GM18858 (cell line): ENCODE results near the gene KIAA1210.

ENCODE experiments used
- ATAC-seq: cut with Tn5 transposase; IDR thresholded peaks from one replicate; pipeline ENCODE4 v1.9.1; 2021; ENCODE audit not compliant: unreplicated experiment

The KIAA1210 gene

DNA sequence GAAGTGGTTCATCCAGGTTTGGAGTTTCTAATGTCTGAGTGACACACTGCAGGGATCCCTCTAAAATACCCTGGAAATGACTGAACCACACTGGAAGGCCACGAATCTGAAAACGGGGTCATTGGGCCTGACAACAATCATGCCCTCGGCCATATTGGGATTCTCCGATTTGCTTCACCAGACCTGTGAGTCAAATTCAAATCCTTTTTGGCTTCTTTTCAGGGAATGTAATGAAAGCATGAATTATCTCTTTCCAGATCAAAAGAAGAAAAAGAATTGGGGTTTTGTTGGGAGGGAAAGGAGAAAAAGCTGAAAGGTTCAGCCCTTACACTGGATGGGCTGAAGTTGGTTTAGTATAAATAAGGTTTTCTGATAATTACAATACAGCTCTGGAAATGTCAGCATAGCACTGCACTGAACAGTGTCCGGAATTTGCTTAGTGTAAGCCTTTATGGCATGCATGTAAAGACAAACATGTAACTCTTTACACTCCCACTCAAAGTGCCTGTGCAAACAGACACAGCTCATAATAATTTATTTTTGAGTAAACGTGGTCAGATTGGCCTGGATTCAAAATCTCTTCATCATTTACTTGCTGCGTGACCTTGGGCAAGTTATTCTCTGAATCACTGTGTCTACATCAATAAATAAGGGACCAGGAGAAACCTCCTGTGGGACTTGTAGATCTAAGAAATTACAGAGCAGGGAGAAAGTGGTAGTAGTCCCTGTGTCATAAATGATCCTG, 33.4 kb downstream of the KIAA1210 start:
- no peak for ATAC-seq

DNA sequence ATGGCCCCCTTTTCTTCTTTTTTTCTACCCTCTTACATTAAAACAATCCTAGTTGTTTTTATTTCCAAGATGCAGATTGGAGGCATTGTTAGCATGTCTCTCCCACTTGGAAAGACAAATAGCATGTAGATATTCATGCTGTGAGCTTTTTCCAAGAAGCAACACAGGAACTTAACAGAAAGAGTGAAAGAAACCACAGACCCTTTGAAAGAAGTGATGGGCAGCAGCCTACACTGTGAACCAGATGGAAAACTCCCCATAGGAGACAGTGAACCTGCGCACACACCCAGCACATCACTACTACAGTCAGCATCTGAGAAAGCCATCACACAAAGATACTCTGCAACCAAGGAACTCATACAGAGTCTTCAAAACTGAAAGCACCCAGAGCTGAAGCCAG, 37.0 kb downstream of the KIAA1210 start:
- no peak for ATAC-seq

DNA sequence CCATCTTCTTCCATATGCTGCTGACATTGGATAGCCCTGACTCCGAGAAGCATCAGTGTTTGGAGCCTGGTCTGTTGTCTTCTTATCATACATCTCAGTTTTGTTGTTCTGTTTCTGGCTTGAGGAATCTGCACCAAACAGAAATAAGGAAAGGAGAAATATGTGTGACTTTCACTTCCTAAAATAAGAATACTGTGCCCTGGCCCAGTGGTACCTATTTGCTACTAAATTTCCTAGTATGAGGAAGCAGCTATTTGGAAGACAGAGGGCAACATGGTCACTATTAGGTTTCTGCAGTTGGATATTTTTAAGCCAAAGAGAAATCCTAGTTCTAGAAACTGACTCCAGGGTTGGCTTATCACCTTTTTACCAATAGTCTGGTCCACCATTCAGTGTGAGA, 38.0 kb downstream of the KIAA1210 start:
- ATAC-seq: no peak

DNA sequence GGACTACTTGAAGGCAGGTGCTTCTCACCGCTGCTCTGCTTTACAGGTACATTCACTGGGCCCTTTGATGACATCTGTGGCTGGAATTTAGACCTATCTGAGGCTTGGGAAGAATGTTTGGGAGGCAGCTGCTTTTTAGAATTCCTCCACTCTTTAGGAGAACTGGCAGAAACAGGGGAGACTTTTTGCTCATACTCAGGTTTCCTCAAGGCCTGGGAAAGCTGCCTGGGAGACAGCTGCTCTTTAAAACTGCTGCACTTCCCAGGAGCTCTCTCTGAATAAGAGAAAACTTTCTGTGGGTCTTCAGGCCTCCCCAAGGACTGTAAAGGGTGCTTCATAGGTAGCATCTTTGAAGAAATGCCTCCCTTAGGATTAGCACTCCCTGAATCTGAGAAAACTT, 40.5 kb downstream of the KIAA1210 start:
- no peak for ATAC-seq

DNA sequence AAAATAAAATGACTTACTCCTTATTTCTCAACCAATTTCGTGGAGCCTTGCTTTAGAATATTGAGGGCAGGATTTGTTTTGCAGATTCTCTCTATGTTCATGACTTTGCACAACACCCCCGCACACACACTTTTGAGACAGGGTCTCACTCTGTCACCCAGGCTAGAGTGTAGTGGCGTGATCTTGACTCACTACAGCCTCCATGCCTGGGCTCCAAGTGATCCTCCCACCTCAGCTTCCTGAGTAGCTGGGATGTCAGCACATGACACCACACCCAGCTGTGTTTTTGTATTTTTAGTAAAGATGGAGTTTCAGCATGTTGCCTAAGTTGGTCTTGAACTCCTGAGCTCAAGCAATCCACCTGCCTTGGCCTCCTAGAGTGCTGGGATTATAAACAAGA, 42.8 kb downstream of the KIAA1210 start:
- no peak for ATAC-seq

DNA sequence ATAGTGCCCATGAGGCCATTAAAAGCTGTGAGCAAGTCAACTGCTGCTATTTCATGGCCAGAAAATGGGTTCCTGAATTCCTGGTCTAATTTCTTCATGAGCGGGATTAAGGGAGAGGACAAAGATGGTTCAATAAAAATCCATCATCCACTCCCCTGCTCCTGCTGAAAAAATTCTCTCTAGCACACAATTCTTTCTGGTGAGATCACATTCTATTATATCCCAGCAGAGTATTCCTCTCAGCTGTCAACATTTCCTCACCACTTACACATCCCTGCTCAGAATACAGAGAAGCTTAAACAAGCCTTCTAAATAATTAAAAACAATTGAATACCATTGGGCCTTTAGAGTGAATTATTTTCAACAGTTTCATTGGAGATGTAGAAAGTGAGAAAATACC, 45.3 kb downstream of the KIAA1210 start:
- ATAC-seq: no peak

DNA sequence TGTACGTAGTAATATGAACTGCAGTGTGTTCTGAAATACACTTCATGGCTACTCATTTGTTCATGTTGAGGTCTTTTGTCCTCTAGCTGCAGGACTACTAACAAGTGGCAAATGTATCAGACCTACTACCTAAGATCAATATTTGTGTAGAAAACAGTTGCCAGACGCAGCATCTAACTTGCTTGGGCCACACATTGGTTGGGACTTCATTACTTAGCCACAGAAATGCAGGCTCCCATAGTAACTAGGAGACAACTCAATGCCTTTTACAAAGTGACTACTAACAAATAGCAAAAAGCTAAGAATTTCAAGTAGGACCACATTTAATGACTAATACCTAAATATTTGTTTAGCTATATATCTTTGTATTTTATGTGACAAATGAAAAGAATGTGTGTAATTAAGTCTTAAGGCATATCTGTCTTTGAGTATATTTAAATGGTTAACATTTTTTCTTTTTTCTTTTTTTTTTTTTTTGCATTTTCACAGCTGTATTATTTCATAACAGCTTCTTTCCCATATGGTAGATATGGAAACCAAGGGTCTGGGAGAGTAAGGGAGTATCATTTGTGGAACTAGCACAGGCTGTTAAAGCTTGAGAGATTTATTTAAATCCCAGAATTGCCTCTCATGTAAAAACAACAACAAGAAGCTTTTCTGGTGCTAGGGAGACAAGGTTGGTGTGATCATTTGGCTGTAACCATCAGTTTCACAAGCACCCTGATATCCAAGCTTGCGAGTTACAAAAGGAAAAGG, 52.2 kb downstream of the KIAA1210 start:
- no peak for ATAC-seq

DNA sequence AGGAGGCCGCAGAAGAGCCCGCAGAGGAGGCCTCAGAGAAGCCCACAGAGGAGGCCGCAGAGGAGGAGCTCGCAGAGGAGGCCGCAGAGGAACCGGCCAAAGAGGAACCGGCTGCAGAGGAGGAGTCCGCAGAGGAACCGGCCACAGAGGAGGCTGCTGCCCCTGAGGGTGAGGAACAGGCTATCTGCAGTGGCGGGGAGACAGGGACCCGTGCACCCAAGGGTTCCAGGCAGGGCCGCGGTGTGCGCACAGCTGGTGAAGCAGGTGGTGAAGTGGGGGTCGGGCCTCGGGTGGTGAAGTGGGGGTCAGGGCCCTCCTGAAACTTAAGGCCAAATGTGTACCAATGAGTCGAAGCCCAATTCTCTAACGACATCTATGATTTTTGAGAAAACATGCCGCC, 53.7 kb downstream of the KIAA1210 start:
- ATAC-seq: no peak

DNA sequence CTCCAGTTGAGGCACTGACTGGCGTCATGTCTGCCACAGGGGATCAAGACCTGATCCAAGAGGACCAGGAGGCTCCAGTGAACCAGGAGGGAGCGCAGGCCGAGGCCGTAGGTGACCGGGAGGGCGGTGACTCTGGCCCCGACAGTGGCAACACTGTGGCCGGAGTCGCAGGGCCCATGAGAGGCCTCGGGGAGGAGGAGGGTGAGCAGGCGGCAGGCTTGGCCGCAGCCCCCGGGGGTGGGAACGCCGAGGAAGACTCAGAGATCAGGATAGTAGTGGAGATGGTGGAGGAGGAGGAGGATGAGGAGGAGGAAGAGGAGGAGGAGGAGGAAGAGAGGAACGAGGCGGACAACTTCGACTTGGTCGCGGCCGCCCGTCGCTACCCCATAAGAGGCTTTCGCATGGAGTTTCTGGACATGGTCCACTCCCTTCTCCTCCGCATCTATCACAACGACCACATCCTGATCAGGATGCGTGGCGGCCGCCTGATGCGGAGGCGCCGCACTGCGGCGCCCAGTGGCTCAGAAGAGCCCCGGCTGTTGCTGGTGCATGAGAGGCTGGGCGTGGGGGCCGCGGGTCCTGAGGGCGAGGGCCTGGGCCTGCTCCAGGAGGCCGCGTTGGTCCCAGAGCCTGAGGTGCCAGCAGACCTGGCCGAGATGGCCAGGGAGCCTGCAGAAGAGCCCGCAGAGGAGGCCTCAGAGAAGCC, 54.3 kb downstream of the KIAA1210 start:
- no peak for ATAC-seq

DNA sequence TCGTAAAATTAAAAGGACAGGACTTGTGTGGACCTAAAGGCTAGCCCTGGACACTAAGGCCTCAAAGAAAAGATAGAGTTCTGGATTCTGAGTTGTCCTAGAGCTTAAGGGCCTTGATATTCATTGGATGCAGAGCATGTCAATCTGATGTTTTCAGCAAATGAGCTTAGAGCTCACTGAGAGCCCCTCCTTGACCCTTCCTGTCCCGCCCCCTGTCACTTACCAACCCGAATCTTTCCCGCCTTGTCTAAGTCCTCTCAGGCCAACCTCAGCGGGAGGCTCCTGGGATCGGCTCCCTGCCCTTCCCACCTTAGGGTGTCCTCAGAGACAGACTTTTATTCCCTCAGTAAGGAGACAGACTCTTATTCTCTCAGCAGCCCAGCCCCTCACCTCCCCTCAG, 54.9 kb downstream of the KIAA1210 start, which contains the start of gene CT47C1:
CT47C1 (plus strand) TSS at position 250 of the 400 bp plus-strand sequence. CDS start 233 bp downstream, outside the sequence.
- no peak for ATAC-seq

DNA sequence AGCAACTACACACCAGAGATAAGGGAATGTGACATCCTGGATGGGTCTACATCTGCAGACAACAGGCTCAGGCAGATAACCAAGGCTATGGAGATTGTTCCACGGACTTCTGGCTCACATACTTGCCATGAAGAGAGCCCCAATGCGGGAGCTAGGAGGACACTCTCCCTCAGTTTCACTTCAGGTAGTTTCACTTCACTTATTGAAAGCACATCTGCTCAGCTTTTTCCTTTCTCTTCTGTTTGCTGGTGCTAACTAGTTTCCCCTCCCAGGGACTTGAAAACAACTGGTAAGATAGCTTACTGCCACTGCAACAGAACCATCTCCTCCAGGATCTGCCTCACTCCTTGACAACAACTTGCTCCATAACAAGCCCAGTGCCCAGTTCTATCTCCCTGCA, 56.2 kb downstream of the KIAA1210 start:
- ATAC-seq: no peak

DNA sequence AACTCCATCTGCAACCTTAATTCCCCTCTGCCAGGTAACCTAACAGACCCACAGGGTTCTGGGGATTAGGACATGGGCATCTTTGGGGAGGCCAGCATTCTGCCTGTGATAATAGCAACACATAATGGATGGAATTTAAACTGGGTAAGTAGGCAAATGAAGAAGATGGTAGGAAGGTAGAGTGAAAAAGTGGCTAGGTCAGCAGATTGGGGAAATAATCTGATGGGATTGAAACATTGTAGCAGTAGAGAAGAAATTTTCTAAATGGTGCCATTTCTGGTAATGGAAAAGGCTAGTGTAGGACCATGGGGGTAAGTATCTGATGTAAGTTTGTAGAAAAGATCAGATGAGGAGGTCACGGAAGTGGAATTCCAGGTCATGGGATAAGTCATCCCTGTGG, 57.9 kb downstream of the KIAA1210 start:
- ATAC-seq: no peak

DNA sequence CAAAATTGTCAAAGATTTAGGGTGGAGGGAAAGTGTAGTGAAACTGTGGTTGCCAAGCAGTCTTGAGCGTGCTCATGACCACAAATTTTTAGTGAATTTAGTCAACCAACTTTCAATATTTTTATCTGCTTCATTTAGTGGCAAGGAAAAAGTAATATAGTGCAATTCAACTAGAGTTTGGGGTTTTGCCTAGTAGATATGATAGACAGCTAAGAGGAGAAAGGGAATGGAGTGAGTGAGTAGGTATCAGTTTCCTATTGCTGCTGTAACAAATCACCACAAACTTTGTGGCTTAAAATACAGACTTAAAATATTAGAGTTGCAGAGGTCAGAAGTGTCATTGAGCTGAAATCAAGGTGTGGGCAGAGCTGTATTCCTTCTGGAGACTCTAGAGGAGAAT, 58.5 kb downstream of the KIAA1210 start:
- no peak for ATAC-seq

DNA sequence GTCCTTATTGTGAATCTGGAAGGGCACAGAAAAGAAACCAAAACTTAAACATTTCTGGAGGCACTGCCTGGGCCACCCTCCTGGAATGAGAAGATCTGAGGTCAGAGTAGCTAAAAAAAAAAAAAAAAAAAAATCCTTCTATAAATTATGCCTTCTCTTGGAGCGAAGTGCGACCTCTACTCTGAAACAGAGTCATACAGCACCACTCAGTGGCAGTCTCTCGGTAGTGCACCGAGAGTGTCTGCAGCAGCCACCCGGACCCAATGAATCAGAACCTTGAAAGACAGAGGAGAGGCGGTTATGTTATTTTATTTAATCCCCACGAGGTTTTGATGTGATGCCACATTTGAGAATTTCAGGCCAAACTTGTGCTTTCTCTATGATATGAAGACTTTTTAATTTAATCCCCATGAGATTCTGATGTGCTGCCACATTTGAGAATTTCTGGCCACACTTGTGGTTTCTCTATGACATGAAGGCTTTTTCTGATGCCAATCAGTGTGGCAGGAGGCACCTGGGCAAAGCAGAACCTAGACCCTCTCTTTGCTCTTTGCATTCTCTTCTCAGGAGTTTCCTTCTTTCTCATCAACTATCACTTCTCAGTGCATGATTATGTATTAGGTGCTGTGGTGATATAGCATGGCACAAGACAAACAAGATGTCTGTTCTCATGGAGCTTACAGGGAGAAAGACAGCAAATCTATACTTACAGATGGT, 60.4 kb downstream of the KIAA1210 start:
- no peak for ATAC-seq

DNA sequence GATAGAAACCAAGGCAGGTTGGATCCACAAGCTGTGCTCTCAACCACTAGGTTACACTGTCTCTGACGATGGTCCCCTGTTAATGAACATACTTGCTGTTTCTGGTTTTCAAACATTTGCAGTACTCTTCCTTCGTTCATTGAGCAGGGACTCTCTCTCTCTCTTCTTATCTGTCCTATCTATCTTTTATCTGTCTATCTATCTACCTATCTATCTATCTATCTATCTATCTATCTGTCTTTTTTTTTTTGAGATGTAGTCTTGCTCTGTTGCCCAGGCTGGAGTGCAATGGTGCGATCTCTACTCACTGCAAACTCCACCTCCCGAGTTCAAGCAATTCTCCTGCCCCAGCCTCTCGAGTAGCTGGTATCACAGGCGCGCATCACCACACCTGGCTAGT, 64.2 kb downstream of the KIAA1210 start:
- no peak for ATAC-seq

DNA sequence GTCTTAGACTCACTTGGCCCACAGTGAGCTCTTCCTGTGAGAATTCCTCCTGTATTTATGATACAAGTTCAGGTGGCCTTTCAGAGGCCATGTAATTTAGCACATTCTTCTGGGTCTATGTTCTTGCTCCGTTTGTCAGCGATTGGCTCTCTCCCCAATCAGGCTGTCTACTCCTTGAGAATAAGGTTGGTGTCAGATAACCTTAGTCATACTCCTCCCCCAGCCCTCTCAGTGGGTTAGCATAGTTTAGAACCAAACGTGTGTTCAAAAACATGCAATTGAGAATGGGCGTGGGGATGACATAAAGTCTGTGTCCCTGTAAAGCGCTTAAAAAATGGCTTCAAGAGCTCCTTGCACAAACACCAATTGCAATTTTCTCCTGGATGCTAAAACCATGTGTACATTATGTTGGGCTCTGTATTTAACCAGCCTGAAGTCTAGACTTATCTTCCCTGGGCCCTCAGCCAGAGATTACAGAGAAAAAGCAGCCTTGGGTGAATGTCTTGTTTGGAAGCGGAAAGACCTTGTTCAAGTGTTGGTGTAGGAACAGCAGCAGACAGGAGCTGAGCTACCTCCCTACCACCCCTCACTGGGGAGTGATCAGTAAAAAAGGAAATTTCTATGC, 64.8 kb downstream of the KIAA1210 start:
- no peak for ATAC-seq

DNA sequence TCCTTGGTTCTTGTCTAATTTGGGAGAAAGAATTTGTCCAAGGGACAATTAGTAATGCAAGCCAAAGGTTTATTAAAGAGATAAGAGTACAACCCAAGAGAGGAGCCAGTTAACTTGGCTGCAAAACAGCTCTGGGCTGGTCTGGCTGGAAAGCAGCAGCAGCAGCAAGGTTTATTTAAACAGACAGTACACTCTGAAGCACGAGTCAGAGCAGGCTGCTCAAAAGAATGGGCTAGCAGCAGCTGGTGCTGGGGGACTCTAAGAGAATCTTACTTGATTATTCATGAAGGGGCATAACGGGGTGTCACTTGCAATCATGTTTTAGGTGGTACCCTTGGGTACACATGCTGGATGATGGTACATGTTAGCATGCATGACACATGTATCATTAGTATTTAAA, 71.9 kb downstream of the KIAA1210 start:
- ATAC-seq: no peak

DNA sequence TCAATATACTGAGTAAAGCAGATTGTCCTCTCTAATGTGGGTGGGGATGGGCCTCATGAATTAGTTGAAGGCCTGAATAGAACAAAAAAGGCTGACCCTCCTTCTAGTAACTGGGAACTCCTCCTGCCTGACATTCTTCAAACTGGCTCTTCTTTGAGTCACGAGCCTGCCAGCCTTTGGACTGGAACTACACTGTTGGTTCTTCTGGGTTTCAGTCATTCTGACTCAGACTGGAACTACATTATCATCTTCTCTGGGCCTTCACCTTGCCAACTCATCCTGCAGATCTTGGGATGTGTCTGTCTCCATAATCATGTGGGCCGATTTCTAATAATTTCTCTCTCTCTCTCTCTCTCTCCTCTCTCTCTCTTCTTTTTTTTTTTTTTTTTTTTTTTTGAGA, 81.7 kb downstream of the KIAA1210 start:
- no peak for ATAC-seq

DNA sequence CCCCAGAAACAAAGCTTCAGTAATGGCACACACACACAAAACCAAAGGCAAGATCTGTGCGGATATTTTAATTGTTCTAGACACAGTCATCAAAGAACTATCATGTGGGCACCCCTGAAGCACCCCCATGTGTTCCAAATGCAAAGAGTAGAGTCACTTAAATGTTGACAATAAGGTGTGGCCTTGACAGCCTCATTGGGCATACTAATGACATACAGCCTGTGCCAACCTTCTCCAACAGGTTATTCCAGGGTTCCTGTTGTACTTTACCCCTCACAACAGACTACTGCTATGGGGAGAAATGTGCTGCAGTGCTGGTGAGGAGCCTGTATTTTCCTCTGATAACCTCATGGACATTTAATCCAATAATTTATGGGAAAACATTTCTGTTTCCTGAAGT, 84.6 kb downstream of the KIAA1210 start:
- ATAC-seq: no peak

DNA sequence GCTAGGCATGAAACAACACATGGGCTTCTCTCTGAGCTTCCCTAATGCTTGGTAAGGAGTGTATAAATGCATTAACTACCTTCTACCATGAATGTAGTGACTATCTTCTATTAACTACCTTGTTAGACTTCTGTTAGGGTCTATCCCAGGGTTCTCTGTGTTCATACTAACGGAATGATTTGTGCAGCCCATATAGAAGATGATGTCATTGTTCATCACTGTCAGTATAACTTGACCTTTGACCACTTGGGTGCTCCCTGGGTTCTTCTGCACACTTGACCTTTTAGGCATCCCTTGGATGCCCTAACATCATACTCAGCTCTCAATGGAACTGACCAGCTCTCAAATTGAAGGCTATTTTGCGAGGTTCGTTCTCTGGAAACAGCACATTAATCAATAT, 85.6 kb downstream of the KIAA1210 start:
- no peak for ATAC-seq

DNA sequence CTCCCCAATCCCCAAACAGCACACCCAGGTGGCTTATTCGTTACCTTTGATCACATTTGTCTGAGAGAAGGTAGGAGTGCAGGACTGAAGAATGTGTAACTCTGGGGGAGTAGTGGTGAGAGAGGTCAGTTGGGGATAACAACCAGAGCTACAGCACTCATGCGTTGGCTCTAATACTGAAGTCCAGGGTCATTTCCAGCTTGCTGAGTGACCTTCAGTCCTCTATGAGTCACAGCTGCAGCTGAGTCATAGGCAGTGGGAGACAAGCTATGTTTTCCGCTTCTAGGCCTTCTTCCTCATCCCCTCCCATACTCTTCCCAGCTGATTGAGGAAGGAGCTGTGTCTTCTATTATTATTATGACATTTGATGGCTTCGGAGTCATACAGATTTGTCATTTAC, 86.4 kb downstream of the KIAA1210 start:
- ATAC-seq: no peak
